GM12878 (cell line): ENCODE data around the gene NUDT6. TPM values are rescaled to one million over a fixed set of nuclear protein-coding genes. Genes with fewer than 3 reads are reported as not detected.

Source experiments
- ATAC-seq: fragments of 200-7000 bp; cut with Tn5 transposase; 3 replicates; pipeline ENCODE4 v1.9.1; 2020; ENCODE audit warnings: mild to moderate bottlenecking, moderate library complexity
- BruUV-seq: library from RNA; stranded (reverse); fragments of 400-500 nt; replicated peaks from 2 replicates; lab custom pipeline; 2021; lab: Mats Ljungman, UMichigan
- CTCF ChIA-PET: fragments of 300-600 bp; sonication (Branson Sonifier 250); formaldehyde crosslinking; extraction: SDS; loops from one replicate; lab custom pipeline; 2021; ENCODE audit warnings: inconsistent platforms; lab: Yijun Ruan, JAX
- POLR2A ChIA-PET: fragments of 350-600 bp; formaldehyde crosslinking; extraction: SDS; loops from one replicate; lab custom pipeline; 2021; ENCODE audit warnings: inconsistent platforms; lab: Charles Lee
- RAD21 ChIA-PET: fragments of 300-600 bp; sonication (Branson Sonifier 250); formaldehyde crosslinking; loops from one replicate; lab custom pipeline; 2023; ENCODE audit warnings: antibody characterized with exemption; ENCODE audit not compliant: unreplicated experiment; lab: Charles Lee
- SMC1A ChIA-PET: fragments of 300-600 bp; sonication (Branson Sonifier 250); formaldehyde crosslinking; loops from one replicate; lab custom pipeline; 2023; ENCODE audit not compliant: unreplicated experiment, uncharacterized antibody; lab: Charles Lee
- DNase-seq: peaks from one replicate; pipeline ENCODE4 v3.0.0-alpha.2; 2011; ENCODE audit warnings: low read depth, low spot score
- FAIRE-seq: peaks from 3 replicates; lab custom pipeline; 2011; peaks lifted over from hg19 to GRCh38; lab: Jason Lieb, UNC
- H2AFZ ChIP-seq: 2 replicates; pipeline ENCODE4 v1.6.0; 2011; ENCODE audit warnings: low read depth, low read length, control low read depth; ENCODE audit not compliant: control insufficient read depth
- H3K27ac ChIP-seq: 2 replicates; pipeline ENCODE4 v1.5.1; 2011; ENCODE audit warnings: control low read depth; ENCODE audit not compliant: control insufficient read depth, insufficient read depth
- H3K27me3 ChIP-seq, 2 experiments: replicated peaks in 1 of 2; 2 replicates each; pipeline versions ENCODE4 v1.6.0 to v1.6.1; 2011; ENCODE audit warnings: low read length in 1 of 2; ENCODE audit not compliant: control insufficient read depth in 2 of 2, insufficient read depth in 2 of 2
- H3K36me3 ChIP-seq, 2 experiments: 2 replicates each; pipeline ENCODE4 v1.5.1; 2011; ENCODE audit warnings: low read length in 1 of 2; ENCODE audit not compliant: control insufficient read depth in 2 of 2, insufficient read depth in 2 of 2
- H3K4me1 ChIP-seq: 2 replicates; pipeline ENCODE4 v1.6.1; 2011; ENCODE audit warnings: mild to moderate bottlenecking, low read length, moderate library complexity, mixed read lengths; ENCODE audit not compliant: control insufficient read depth, insufficient read depth
- H3K4me2 ChIP-seq: 2 replicates; pipeline ENCODE4 v1.6.0; 2011; ENCODE audit warnings: control low read depth; ENCODE audit not compliant: control insufficient read depth, insufficient read depth
- H3K4me3 ChIP-seq: fragments of 200-600 bp; sonication (generic); 2 replicates; pipeline ENCODE4 v1.5.1; 2016
- H3K79me2 ChIP-seq: 2 replicates; pipeline ENCODE4 v1.6.0; 2011; ENCODE audit warnings: low read length; ENCODE audit not compliant: control insufficient read depth, insufficient read depth
- H3K9ac ChIP-seq: 2 replicates; pipeline ENCODE4 v1.8.0; 2011; ENCODE audit warnings: low read length, control low read depth, mixed read lengths; ENCODE audit not compliant: control insufficient read depth, insufficient read depth
- H3K9me3 ChIP-seq: replicated peaks from 3 replicates; pipeline ENCODE4 v1.5.1; 2011; ENCODE audit warnings: mild to moderate bottlenecking, low read length; ENCODE audit not compliant: control insufficient read depth, insufficient read depth
- H4K20me1 ChIP-seq: 2 replicates; pipeline ENCODE4 v1.6.0; 2011; ENCODE audit not compliant: control insufficient read depth, insufficient read depth
- IKZF1 ChIP-seq: fragments of 450-650 bp; conservative IDR thresholded peaks from 2 replicates; pipeline ENCODE4 v1.6.1; 2017; ENCODE audit warnings: antibody characterized with exemption, mild to moderate bottlenecking
- MEF2A ChIP-seq: IDR thresholded peaks from 2 replicates; pipeline ENCODE4 v1.6.1; 2011; ENCODE audit warnings: low read depth, mild to moderate bottlenecking, low read length, moderate library complexity; ENCODE audit not compliant: insufficient read depth
- RELA ChIP-seq: fragments of 450-650 bp; IDR thresholded peaks from 2 replicates; pipeline ENCODE4 v1.8.0; 2014; ENCODE audit warnings: borderline replicate concordance; ENCODE audit not compliant: partially characterized antibody
- TARDBP ChIP-seq: IDR thresholded peaks from 2 replicates; pipeline ENCODE4 v1.6.1; 2016; ENCODE audit warnings: borderline replicate concordance
- ZNF24 ChIP-seq: fragments of 450-650 bp; IDR thresholded peaks from 2 replicates; pipeline ENCODE4 v1.6.1; 2017; ENCODE audit warnings: antibody characterized with exemption, mild to moderate bottlenecking
- WGBS: methylation state at CpG from one replicate; pipeline ENCODE4 v1.1.6; 2016; ENCODE audit warnings: low lambda C conversion rate; ENCODE audit not compliant: insufficient replicate concordance, insufficient coverage; ENCODE audit errors: missing lambda C conversion rate; 5-methylcytosine and 5-hydroxymethylcytosine counted together
- in situ Hi-C: fragments of 300-500 bp; cut with MboI; formaldehyde crosslinking; loops from 9 replicates; pipeline ENCODE4 v1.14.3; 2018; ENCODE audit warnings: mixed read lengths
- intact Hi-C: fragments of 100-400 bp; cut with micrococcal nuclease; formaldehyde crosslinking; loops from one replicate; pipeline ENCODE4 v1.14.2; 2022; ENCODE audit not compliant: unreplicated experiment
- polyA plus RNA-seq, 11 experiments: library from polyadenylated mRNA; depleted of rRNA in 4 of 11; unstranded in 6 of 11; stranded (reverse) in 5 of 11; fragments of >200 nt; fragmentation: Nextera tagmentation in 4 of 11; fragmentation: Illumina TruSeq in 1 of 11; extraction: Ambion mirVana in 4 of 11; extraction: Trizol in 1 of 11; gene quantifications; 1 replicate in 1 of 11; 2 replicates in 10 of 11; pipeline versions ENCODE4 v1.2.1 to v1.2.3, GENCODE V29; 2011 to 2016; ENCODE audit warnings: inconsistent platforms in 2 of 11, missing spikeins in 2 of 11, low read depth in 1 of 11
- total RNA-seq, 4 experiments: library from RNA; depleted of rRNA in 3 of 4; stranded (reverse); fragments of >200 nt in 3 of 4; fragmentation: Illumina TruSeq in 1 of 4; extraction: Trizol in 1 of 4; gene quantifications; 2 replicates each; pipeline versions ENCODE4 v1.2.1 to v1.2.3, GENCODE V29; 2013 to 2021

The NUDT6 gene
- total and polyA plus RNA-seq, 10 of the 15 experiments (the other 5 are each of a cell fraction or from before 2014, with no cell fraction given), result 3.9 to 12.4 (median 6.8) TPM

DNA sequence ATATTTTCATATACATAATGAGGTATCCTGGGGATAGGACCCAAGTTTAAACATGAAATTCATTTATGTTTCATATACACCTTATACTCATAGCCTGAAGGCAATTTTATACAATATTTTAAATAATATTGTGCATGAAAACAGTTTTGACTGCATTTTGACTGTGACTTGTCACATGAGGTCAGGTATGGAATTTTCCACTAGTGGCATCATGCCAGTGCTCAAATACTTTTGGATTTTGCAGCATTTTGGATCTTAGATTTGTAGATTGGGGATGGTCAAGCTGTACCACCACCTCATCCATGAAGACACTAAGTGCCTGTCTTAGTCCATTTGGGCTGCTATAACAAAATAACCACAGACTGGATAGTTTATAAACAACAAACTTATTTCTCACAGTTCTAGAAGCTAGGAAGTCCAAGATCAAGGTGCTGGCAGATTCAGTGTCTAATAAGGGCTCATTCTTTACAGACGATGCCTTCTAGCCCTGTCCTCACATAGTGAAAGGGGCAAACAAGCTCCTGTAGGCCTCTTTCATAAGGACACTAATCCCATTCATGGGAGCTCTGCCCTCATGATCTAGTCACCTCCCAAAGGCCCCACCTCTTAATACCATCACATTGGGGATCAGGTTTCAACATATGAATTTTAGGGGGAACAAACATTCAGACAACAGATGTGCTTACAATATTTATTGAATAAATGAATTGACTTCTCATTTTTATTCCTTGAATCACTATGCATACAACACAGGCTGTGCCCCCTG lies 9.4 kb downstream of the NUDT6 start:
- Histone ChIP-seq H3K4me2 (no peak overlapping the region), H3K9ac (no peak overlapping the region), H3K27ac (no peak overlapping the region), H3K4me3 (no peak overlapping the region), H3K36me3 (no peaks in the 10 kb centered on the region), H4K20me1 (no peaks in the 10 kb centered on the region), H3K4me1 (no peaks in the 10 kb centered on the region), H2AFZ (no peak overlapping the region), H3K9me3 (no peaks in the 10 kb centered on the region), H3K27me3 (no peaks in the 10 kb centered on the region), H3K79me2 (no peaks in the 10 kb centered on the region)
- intact Hi-C loops (loop anchor here (5.0 kb wide), 1 partner anchor 311 kb away; no protein-coding TSS in a partner anchor), in situ Hi-C loops (loop anchor here (10.0 kb wide), 1 partner anchor 308 kb away; no protein-coding TSS in a partner anchor)
- RAD21 ChIA-PET, result interaction anchor here (1.3 to 3.5 kb wide), 2 partner anchors 61 to 154 kb away, joined by 3 to 34 read pairs; no protein-coding TSS in a partner anchor
- CTCF ChIA-PET, result interaction anchor here (0.6 to 7.0 kb wide), 12 partner anchors 10 to 310 kb away, joined by 3 to 124 read pairs (median 15); partner anchors contain the start of genes BBS12 and NUDT6
- no peak for DNase-seq
- TF ChIP-seq ZNF24 (no peak), IKZF1 (no peak)
- POLR2A ChIA-PET, result no interaction called here
- SMC1A ChIA-PET, result interaction anchor here (0.7 to 6.6 kb wide), 8 partner anchors 16 to 181 kb away, joined by 3 to 73 read pairs (median 4); partner anchors contain the start of gene BBS12
- no TSS peak for BruUV-seq
- FAIRE-seq, result no peak
- 50% methylated on average over 1 of the region's 1 CpG for WGBS
- ATAC-seq, result no peak

DNA sequence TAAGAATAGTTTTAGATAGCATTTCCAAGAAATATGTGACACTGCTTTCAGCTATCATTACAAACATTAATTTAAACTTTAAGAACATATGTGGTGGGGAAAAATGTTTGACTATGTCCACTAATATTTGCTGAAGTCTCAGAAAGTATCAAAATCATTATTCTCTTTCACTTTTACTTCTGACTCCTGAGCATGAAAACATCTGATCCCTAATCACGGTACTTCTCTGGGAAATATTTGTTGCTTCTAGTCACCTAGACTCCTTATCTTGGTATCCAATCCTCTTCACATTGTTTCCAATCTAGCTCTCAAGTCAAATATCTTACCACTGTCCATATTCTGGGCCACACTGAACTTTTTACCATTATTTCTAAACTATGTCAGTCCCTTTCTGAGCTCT lies 10.8 kb downstream of the NUDT6 start:
- H3K9ac ChIP-seq, result no peak overlapping the region
- no peak overlapping the region for H3K27ac ChIP-seq
- H3K4me1 ChIP-seq, result no peaks in the 10 kb centered on the region
- whole genome bisulfite sequencing, result 60% methylated on average over 1 of the region's 1 CpG
- H3K36me3 ChIP-seq, result no peaks in the 10 kb centered on the region
- DNase-seq (no peak), FAIRE-seq (no peak), ATAC-seq (no peak)
- in situ Hi-C loops (loop anchor here (10.0 kb wide), 1 partner anchor 307 kb away; no protein-coding TSS in a partner anchor), intact Hi-C loops (loop anchor here (5.0 kb wide), 1 partner anchor 309 kb away; no protein-coding TSS in a partner anchor)
- RAD21 ChIA-PET, result interaction anchor here (0.9 to 1.5 kb wide), 3 partner anchors 10 to 309 kb away, joined by 3 to 9 read pairs (median 5); partner anchors contain the start of gene NUDT6
- H4K20me1 ChIP-seq, result no peaks in the 10 kb centered on the region
- no peak overlapping the region for H3K4me3 ChIP-seq
- H3K27me3 ChIP-seq, result no peaks in the 10 kb centered on the region
- CTCF ChIA-PET, result interaction anchor here (1.4 to 7.0 kb wide), 3 partner anchors 8 to 308 kb away, joined by 4 to 124 read pairs (median 19); no protein-coding TSS in a partner anchor
- BruUV-seq, result no TSS peak
- H2AFZ ChIP-seq, result peak overlapping the region; percentile 21; the same call in 1 of the 2 replicates
- H3K4me2 ChIP-seq, result no peak overlapping the region
- no peaks in the 10 kb centered on the region for H3K9me3 ChIP-seq
- H3K79me2 ChIP-seq, result no peaks in the 10 kb centered on the region
- TF ChIP-seq TARDBP (no peak), RELA (no peak), MEF2A (no peak)
- POLR2A ChIA-PET, result no interaction called here
- SMC1A ChIA-PET, result interaction anchor here (1.1 to 6.6 kb wide), 4 partner anchors 9 to 155 kb away, joined by 3 to 73 read pairs (median 5); no protein-coding TSS in a partner anchor
